ENCODE data around the gene SLC25A53.
"Not testable (repeated sequence)": the region's sequence is repeated elsewhere in the genome, so short reads cannot be mapped to it uniquely, and the experiment has no call there.

The SLC25A53 gene

GRCh38 chrX:104130808-104131207 is 26.0 kb downstream of the SLC25A53 start:
- no peak for DNase-seq

- DNase-seq, result no peak
Measured at GRCh38 chrX:104126856-104127255, 30.0 kb downstream of the SLC25A53 start.

GRCh38 chrX:104122829-104123228 is 34.0 kb downstream of the SLC25A53 start:
- no peak for DNase-seq

GRCh38 chrX:104118765-104119164 is 38.0 kb downstream of the SLC25A53 start:
- DNase-seq, result no peak

GRCh38 chrX:104117759-104118158 is 39.0 kb downstream of the SLC25A53 start:
- DNase-seq, result no peak

GRCh38 chrX:104113222-104113965 is 43.4 kb downstream of the SLC25A53 start:
- DNase-seq, result peak; percentile 38

GRCh38 chrX:104112326-104112951 is 44.4 kb downstream of the SLC25A53 start, which contains the start of gene ZCCHC18:
ZCCHC18 (plus strand) TSS chrX:104112523; CDS start chrX:104114112, 1,589 bp downstream.
- DNase-seq, result peak; percentile 18

- not testable (repeated sequence) for DNase-seq
Measured at GRCh38 chrX:104110491-104111240, 46.1 kb downstream of the SLC25A53 start.

GRCh38 chrX:104108955-104109354 is 47.9 kb downstream of the SLC25A53 start:
- no peak for DNase-seq

GRCh38 chrX:104105330-104106262 is 51.2 kb downstream of the SLC25A53 start:
- DNase-seq, result no peak

- no peak for DNase-seq
Measured at GRCh38 chrX:104104676-104105075, 52.1 kb downstream of the SLC25A53 start.

GRCh38 chrX:104098919-104099318 is 57.9 kb downstream of the SLC25A53 start:
- no peak for DNase-seq

- DNase-seq, result peak; percentile 10
Measured at GRCh38 chrX:104098151-104098808, 58.5 kb downstream of the SLC25A53 start.

- no peak for DNase-seq
Measured at GRCh38 chrX:104085919-104086318, 70.9 kb downstream of the SLC25A53 start.

- no peak for DNase-seq
Measured at GRCh38 chrX:104085477-104085876, 71.3 kb downstream of the SLC25A53 start.

GRCh38 chrX:104084534-104085277 is 72.1 kb downstream of the SLC25A53 start:
- DNase-seq, result no peak

- no peak for DNase-seq
Measured at GRCh38 chrX:104084063-104084462, 72.7 kb downstream of the SLC25A53 start.

- DNase-seq, result not testable (repeated sequence)
Measured at GRCh38 chrX:104077854-104078253, 79.0 kb downstream of the SLC25A53 start.

GRCh38 chrX:104075778-104076445 is 80.9 kb downstream of the SLC25A53 start, which contains the start of gene TMSB15C:
TMSB15C (minus strand) TSS chrX:104076236.
- DNase-seq, result not testable (repeated sequence)

- DNase-seq, result not testable (repeated sequence)
Measured at GRCh38 chrX:104062636-104063035, 94.2 kb downstream of the SLC25A53 start.

Measured in stimulated activated naive CD4-positive, alpha-beta T cell treated with Interleukin-2 at 50 U/mL for 16 hours (primary cell).